DOHH2 (cell line): ENCODE results near the gene KRTAP4-3.
A peak's percentile ranks its signal among the peaks of the same experiment; 100 is the strongest.

Experiments
- H3F3A ChIP-seq: fragments of 200-600 bp; sonication (generic), shearing (Covaris generic); 2 replicates; pipeline ENCODE4 v1.6.0; 2016; ENCODE audit warnings: antibody characterized with exemption, mild to moderate bottlenecking; ENCODE audit not compliant: control insufficient read depth, insufficient read depth
- H3K27ac ChIP-seq: fragments of 200-600 bp; sonication (generic); 2 replicates; pipeline ENCODE4 v1.5.1; 2014; ENCODE audit warnings: low read depth, mild to moderate bottlenecking, low read length, moderate library complexity
- H3K27me3 ChIP-seq: fragments of 200-600 bp; sonication (generic); 2 replicates; pipeline ENCODE4 v1.6.1; 2014; ENCODE audit warnings: mild to moderate bottlenecking, low read length, mixed read lengths; ENCODE audit not compliant: control insufficient read depth
- H3K36me3 ChIP-seq: fragments of 200-600 bp; sonication (generic); 2 replicates; pipeline ENCODE4 v1.6.1; 2014; ENCODE audit warnings: mild to moderate bottlenecking, low read length, moderate library complexity, mixed read lengths; ENCODE audit not compliant: control insufficient read depth
- H3K4me1 ChIP-seq: fragments of 200-600 bp; sonication (generic); 2 replicates; pipeline ENCODE4 v1.6.1; 2014; ENCODE audit warnings: mild to moderate bottlenecking, low read length, mixed read lengths; ENCODE audit not compliant: control insufficient read depth
- H3K4me2 ChIP-seq: fragments of 200-600 bp; sonication (generic); 2 replicates; pipeline ENCODE4 v1.6.0; 2014; ENCODE audit warnings: mild to moderate bottlenecking, low read length, moderate library complexity
- H3K4me3 ChIP-seq: fragments of 200-600 bp; sonication (generic); 2 replicates; pipeline ENCODE4 v1.5.1; 2014; ENCODE audit warnings: mild to moderate bottlenecking, low read length, mixed read lengths
- H3K79me2 ChIP-seq: fragments of 200-600 bp; sonication (generic); 2 replicates; pipeline ENCODE4 v1.6.1; 2014; ENCODE audit warnings: mild to moderate bottlenecking, low read length, mixed read lengths; ENCODE audit not compliant: control insufficient read depth
- H3K9me2 ChIP-seq: fragments of 200-600 bp; sonication (generic); replicated peaks from 2 replicates; pipeline ENCODE4 v1.6.1; 2014; ENCODE audit warnings: mild to moderate bottlenecking, low read length, mixed read lengths; ENCODE audit not compliant: control insufficient read depth
- H3K9me3 ChIP-seq: fragments of 200-600 bp; sonication (generic); 2 replicates; pipeline ENCODE4 v1.6.1; 2014; ENCODE audit warnings: antibody characterized with exemption, low read length, mixed read lengths; ENCODE audit not compliant: control insufficient read depth, insufficient read depth
- H4K20me1 ChIP-seq: fragments of 200-600 bp; sonication (generic); 2 replicates; pipeline ENCODE4 v1.6.0; 2014; ENCODE audit warnings: low read depth, mild to moderate bottlenecking, antibody characterized with exemption, low read length, moderate library complexity; ENCODE audit not compliant: control insufficient read depth, insufficient read depth
- EZH2phosphoT487 ChIP-seq: fragments of 200-600 bp; sonication (generic); IDR thresholded peaks from 2 replicates; pipeline ENCODE4 v1.6.1; 2017; ENCODE audit warnings: borderline replicate concordance, mild to moderate bottlenecking, antibody characterized with exemption, low read length, moderate library complexity, mixed read lengths
- TF ChIP-seq, protein P1 (sequence below): fragments of 200-600 bp; sonication (generic); IDR thresholded peaks from one replicate; pipeline ENCODE4 v1.5.1; 2014; ENCODE audit warnings: antibody characterized with exemption, mild to moderate bottlenecking, low read depth, low read length; ENCODE audit not compliant: poor library complexity, severe bottlenecking

KRTAP4-3 gene

DNA sequence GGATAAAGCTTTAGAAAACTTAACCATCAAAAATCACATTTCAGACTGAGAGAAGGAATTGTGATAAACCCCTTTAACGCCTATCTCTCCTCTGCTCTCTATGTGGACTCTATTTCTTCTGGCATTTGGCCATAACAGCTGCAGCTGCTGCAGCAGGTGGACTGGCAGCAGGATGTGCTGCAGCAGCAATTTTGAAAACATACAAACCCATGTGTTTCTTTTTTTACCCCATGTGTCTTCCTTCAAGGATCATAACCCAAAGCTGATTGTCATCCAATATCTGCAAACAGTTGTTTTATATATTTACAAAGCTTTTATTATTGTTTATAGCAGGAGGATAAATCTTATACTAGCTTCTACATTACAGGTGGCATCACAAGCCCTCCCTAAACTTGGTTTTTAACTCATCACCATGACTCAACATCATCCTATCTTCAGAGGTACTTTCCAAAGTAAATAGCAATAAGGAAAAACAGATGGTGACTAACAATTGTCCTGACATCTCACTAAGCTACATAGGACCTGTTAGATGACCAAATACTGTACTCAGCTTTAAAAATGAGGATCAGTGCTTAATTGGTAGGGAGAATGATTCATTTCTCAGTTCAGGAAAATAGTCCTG is 43.9 kb upstream of the KRTAP4-3 start:
- H3K4me2 ChIP-seq: peak overlapping the region; percentile 25
- H3K9me3 ChIP-seq: no peaks in the 10 kb centered on the region; the same call in 1 of the 2 replicates
- H4K20me1 ChIP-seq: no peaks in the 10 kb centered on the region
- no peaks in the 10 kb centered on the region for H3K27me3 ChIP-seq
- no peaks in the 10 kb centered on the region for H3K36me3 ChIP-seq
- peaks cover 17% of the 10 kb centered on the region for H3K4me1 ChIP-seq
- no peak overlapping the region for H3K27ac ChIP-seq
- TF ChIP-seq, protein P1, sequence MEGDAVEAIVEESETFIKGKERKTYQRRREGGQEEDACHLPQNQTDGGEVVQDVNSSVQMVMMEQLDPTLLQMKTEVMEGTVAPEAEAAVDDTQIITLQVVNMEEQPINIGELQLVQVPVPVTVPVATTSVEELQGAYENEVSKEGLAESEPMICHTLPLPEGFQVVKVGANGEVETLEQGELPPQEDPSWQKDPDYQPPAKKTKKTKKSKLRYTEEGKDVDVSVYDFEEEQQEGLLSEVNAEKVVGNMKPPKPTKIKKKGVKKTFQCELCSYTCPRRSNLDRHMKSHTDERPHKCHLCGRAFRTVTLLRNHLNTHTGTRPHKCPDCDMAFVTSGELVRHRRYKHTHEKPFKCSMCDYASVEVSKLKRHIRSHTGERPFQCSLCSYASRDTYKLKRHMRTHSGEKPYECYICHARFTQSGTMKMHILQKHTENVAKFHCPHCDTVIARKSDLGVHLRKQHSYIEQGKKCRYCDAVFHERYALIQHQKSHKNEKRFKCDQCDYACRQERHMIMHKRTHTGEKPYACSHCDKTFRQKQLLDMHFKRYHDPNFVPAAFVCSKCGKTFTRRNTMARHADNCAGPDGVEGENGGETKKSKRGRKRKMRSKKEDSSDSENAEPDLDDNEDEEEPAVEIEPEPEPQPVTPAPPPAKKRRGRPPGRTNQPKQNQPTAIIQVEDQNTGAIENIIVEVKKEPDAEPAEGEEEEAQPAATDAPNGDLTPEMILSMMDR: no peak
- no peak for TF ChIP-seq EZH2phosphoT487
- no peaks in the 10 kb centered on the region for H3F3A ChIP-seq
- H3K9me2 ChIP-seq: no peaks in the 10 kb centered on the region
- no peaks in the 10 kb centered on the region for H3K79me2 ChIP-seq
- no peak overlapping the region for H3K4me3 ChIP-seq

DNA sequence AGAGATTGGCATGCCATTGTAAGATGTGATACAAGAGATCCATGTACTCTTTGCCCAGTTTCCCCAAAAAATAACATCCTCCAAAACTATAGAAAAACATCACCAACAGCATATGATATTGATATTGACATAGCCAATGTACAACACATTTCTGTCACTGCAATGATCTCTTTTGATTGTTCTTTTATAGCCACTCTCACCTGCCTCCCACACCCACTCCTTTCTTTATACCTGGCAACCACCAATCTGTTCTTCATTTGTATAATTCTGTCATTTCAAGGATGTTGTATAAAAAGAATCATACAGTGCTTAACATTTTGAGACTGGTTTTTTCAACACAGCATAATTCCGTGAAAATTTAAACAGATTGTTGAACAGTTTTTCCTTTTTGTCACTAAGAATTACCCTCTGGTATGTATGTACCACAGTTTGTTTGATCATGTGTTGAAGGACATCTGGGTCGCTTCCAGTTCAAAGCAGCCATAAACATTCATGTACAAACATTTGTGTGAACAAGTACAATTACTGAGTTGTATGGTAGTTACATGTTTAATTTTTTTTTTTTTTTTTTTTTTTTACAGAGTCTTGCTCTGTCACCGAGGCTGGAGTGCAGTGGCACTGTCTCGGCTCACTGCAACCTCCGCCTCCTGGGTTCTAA is 31.5 kb upstream of the KRTAP4-3 start:
- TF ChIP-seq, protein P1: no peak
- no peak for TF ChIP-seq EZH2phosphoT487
- Histone ChIP-seq H4K20me1 (no peaks in the 10 kb centered on the region), H3K4me3 (no peak overlapping the region), H3K9me3 (no peaks in the 10 kb centered on the region), H3K4me2 (no peak overlapping the region), H3F3A (no peaks in the 10 kb centered on the region), H3K27me3 (0 out of 2 replicates have a peak, but pooled peaks cover 3% of the 10 kb centered on the region), H3K79me2 (no peaks in the 10 kb centered on the region), H3K4me1 (no peaks in the 10 kb centered on the region), H3K36me3 (no peaks in the 10 kb centered on the region), H3K9me2 (no peaks in the 10 kb centered on the region), H3K27ac (no peak overlapping the region)

DNA sequence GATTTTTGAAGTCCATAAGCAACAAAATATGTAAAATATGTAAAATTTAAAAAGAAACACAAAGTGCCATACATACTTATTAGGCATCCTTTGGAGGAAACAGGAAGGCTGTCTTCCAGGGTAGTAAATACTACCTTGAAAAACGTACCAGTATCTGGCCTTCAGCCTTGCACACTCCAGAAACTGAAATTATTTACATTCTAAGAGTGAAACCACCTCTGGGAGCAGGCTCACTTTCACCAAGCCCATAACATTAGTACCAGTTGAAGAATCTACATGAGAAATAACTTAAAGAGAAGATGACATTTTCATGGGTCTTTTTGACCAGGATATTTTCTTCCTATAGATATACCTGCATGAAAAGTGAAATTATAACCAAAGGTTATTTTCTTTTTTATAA is 28.0 kb upstream of the KRTAP4-3 start:
- Histone ChIP-seq H3F3A (no peaks in the 10 kb centered on the region), H3K4me2 (no peak overlapping the region), H3K79me2 (no peaks in the 10 kb centered on the region), H3K9me2 (no peaks in the 10 kb centered on the region), H3K27me3 (0 out of 2 replicates have a peak, but pooled peaks cover 3% of the 10 kb centered on the region), H3K4me1 (no peaks in the 10 kb centered on the region), H3K27ac (no peak overlapping the region), H3K36me3 (no peaks in the 10 kb centered on the region), H3K9me3 (no peaks in the 10 kb centered on the region), H4K20me1 (no peaks in the 10 kb centered on the region), H3K4me3 (no peak overlapping the region)
- TF ChIP-seq, protein P1: no peak
- TF ChIP-seq EZH2phosphoT487: no peak
